Measurements from ENCODE around the gene BRMS1. TPM values are rescaled to one million over a fixed set of nuclear protein-coding genes. Genes with fewer than 3 reads are reported as not detected.

The BRMS1 gene
- total RNA-seq, 1 experiment from 2014 or later = 123 TPM

- Histone ChIP-seq H3K79me2 (ENCODE audit: low read length) (peaks cover 35% of the 10 kb centered on the region), H3K4me2 (ENCODE audit: low read length) (no peak overlapping the region), H4K20me1 (ENCODE audit: low read length) (no peaks in the 10 kb centered on the region), H3K9me3 (ENCODE audit: low read length) (no peaks in the 10 kb centered on the region), H3K4me3 (ENCODE audit: low read length) (no peak overlapping the region), H3K27me3 (ENCODE audit: low read length) (no peaks in the 10 kb centered on the region), H3K27ac (ENCODE audit: low read length) (no peak overlapping the region), H3K9me2 (replicated peaks; ENCODE audit: low read length) (no peaks in the 10 kb centered on the region), H3K36me3 (ENCODE audit: low read depth, low read length) (peaks cover 17% of the 10 kb centered on the region; the same call in 1 of the 2 replicates), H2AFZ (ENCODE audit: low read length) (no peak overlapping the region), H3K9ac (ENCODE audit: low read length) (no peak overlapping the region), H3K4me1 (ENCODE audit: insufficient read depth, low read length) (peaks cover 40% of the 10 kb centered on the region), H3F3A (ENCODE audit: low read length, unreplicated experiment) (peaks cover 7% of the 10 kb centered on the region)
- no peak for DNase-seq
- intact Hi-C loops (cut with micrococcal nuclease) = no loop called here
- ATAC-seq = no peak
- CTCF ChIA-PET = no interaction called here
- TF ChIP-seq CTCF (conservative IDR thresholded peaks at IDR 0.05; ENCODE audit: low read depth, low read length) (no peak), EZH2 (IDR thresholded peaks at IDR 0.05; ENCODE audit: low read length, unreplicated experiment) (no peak), EZH2phosphoT487 (IDR thresholded peaks at IDR 0.05; ENCODE audit: borderline replicate concordance, low read length) (no peak)
- no TSS peak for BruUV-seq (replicated peaks)
- POLR2A ChIA-PET (ENCODE audit: unreplicated experiment) = no interaction called here
Measured at GRCh38 chr11:66339686-66340483, 5.0 kb downstream of the BRMS1 start.

GRCh38 chr11:66339162-66339675, 5.7 kb downstream of the BRMS1 start:
- H3F3A ChIP-seq (ENCODE audit: low read length, unreplicated experiment) = peaks cover 7% of the 10 kb centered on the region
- intact Hi-C loops (cut with micrococcal nuclease) = no loop called here
- POLR2A ChIA-PET (ENCODE audit: unreplicated experiment) = no interaction called here
- CTCF ChIA-PET = no interaction called here
- BruUV-seq (replicated peaks) = no TSS peak
- peak; percentile 55 for DNase-seq
- ATAC-seq = no peak
- H3K27ac ChIP-seq (ENCODE audit: low read length) = no peak overlapping the region
- H3K9me3 ChIP-seq (ENCODE audit: low read length) = no peaks in the 10 kb centered on the region
- no peak overlapping the region for H3K4me2 ChIP-seq (ENCODE audit: low read length)
- peaks cover 42% of the 10 kb centered on the region for H3K4me1 ChIP-seq (ENCODE audit: insufficient read depth, low read length)
- H3K27me3 ChIP-seq (ENCODE audit: low read length) = no peaks in the 10 kb centered on the region
- no peak overlapping the region for H3K4me3 ChIP-seq (ENCODE audit: low read length)
- peaks cover 17% of the 10 kb centered on the region; the same call in 1 of the 2 replicates for H3K36me3 ChIP-seq (ENCODE audit: low read depth, low read length)
- TF ChIP-seq EZH2 (IDR thresholded peaks at IDR 0.05; ENCODE audit: low read length, unreplicated experiment) (no peak), EZH2phosphoT487 (IDR thresholded peaks at IDR 0.05; ENCODE audit: borderline replicate concordance, low read length) (no peak), CTCF (conservative IDR thresholded peaks at IDR 0.05; ENCODE audit: low read depth, low read length) (no peak)
- no peak overlapping the region for H3K9ac ChIP-seq (ENCODE audit: low read length)
- no peak overlapping the region for H2AFZ ChIP-seq (ENCODE audit: low read length)
- H3K79me2 ChIP-seq (ENCODE audit: low read length) = peaks cover 33% of the 10 kb centered on the region
- no peaks in the 10 kb centered on the region for H3K9me2 ChIP-seq (replicated peaks; ENCODE audit: low read length)
- H4K20me1 ChIP-seq (ENCODE audit: low read length) = no peaks in the 10 kb centered on the region

Data from PC-3 (cell line).